AG09309 (cell line): ENCODE results near the gene LMO4.

ENCODE experiments used
- DNase-seq: peaks from one replicate; pipeline ENCODE4 v3.0.0-alpha.2; 2010; ENCODE audit warnings: low read depth
- H3K4me3 ChIP-seq: 2 replicates; pipeline ENCODE4 v1.5.1; 2011; ENCODE audit warnings: mild to moderate bottlenecking, low read depth, low read length, moderate library complexity; ENCODE audit not compliant: control insufficient read depth
- TF ChIP-seq, protein P1 (sequence below): IDR thresholded peaks from 2 replicates; pipeline ENCODE4 v1.5.1; 2011; ENCODE audit warnings: mild to moderate bottlenecking, low read depth, low read length, inconsistent platforms; ENCODE audit not compliant: insufficient read depth, control insufficient read depth; ENCODE audit errors: missing control alignments

LMO4 gene

DNA sequence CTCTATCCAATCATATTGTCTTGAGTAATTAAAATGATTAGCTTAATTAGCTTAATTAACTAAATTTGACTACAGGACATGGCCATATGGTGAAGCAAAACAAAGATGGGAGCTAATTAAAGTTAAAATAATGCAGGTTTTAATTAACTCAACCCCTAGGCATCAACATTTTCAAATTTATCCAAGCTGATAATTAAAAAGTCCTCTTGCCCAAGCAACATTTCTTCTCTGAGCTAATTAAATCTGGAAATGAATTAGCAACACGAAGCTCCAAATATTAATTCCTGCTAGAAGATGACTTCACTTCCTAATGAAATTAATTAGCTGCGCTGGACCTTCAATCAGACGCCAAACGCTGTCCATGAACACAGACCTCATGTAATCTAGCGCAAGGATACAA lies 27.9 kb downstream of the LMO4 start:
- TF ChIP-seq, protein P1, sequence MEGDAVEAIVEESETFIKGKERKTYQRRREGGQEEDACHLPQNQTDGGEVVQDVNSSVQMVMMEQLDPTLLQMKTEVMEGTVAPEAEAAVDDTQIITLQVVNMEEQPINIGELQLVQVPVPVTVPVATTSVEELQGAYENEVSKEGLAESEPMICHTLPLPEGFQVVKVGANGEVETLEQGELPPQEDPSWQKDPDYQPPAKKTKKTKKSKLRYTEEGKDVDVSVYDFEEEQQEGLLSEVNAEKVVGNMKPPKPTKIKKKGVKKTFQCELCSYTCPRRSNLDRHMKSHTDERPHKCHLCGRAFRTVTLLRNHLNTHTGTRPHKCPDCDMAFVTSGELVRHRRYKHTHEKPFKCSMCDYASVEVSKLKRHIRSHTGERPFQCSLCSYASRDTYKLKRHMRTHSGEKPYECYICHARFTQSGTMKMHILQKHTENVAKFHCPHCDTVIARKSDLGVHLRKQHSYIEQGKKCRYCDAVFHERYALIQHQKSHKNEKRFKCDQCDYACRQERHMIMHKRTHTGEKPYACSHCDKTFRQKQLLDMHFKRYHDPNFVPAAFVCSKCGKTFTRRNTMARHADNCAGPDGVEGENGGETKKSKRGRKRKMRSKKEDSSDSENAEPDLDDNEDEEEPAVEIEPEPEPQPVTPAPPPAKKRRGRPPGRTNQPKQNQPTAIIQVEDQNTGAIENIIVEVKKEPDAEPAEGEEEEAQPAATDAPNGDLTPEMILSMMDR = no peak
- no peak overlapping the region for H3K4me3 ChIP-seq
- DNase-seq = no peak

DNA sequence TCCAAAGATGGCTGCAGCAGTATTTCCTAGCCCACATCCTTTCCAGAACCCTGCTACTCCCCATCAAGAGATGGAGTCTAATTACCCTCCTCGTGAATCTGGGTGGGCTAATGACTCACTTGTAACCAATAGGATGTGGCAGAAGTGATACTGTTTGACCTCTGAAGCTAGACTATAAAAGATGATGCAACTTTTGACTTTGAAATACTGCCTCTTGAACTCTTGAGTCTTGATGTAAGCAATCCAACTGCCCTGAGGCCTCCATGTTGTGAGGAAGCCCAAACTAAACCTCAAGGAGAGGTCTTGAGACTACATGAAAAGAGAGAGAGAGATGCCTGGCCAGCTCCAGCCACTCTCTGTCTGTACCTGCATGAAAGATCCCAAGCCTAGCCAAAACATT lies 29.5 kb downstream of the LMO4 start:
- no peak overlapping the region for H3K4me3 ChIP-seq
- TF ChIP-seq, protein P1 = no peak
- DNase-seq = no peak

DNA sequence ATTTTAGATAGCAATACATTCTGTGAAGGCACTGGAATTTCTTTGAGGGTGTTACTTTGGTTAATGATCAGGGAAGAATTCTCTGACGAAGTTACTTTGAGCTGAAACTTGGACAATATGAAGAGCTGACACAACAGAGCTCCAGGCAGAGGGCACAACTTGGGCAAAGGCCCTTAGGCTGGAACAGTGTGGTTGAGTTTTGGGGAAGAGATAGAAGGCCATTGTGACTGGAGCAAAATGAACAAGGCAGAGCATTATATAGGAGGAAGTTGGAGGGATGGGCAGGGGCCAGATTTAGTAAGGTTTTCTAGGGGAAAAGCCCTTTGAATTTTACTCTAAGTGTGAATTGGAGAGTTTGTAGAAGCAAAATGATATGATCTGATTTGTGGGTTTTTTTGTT lies 30.9 kb downstream of the LMO4 start:
- no peak overlapping the region for H3K4me3 ChIP-seq
- TF ChIP-seq, protein P1 = no peak
- no peak for DNase-seq

DNA sequence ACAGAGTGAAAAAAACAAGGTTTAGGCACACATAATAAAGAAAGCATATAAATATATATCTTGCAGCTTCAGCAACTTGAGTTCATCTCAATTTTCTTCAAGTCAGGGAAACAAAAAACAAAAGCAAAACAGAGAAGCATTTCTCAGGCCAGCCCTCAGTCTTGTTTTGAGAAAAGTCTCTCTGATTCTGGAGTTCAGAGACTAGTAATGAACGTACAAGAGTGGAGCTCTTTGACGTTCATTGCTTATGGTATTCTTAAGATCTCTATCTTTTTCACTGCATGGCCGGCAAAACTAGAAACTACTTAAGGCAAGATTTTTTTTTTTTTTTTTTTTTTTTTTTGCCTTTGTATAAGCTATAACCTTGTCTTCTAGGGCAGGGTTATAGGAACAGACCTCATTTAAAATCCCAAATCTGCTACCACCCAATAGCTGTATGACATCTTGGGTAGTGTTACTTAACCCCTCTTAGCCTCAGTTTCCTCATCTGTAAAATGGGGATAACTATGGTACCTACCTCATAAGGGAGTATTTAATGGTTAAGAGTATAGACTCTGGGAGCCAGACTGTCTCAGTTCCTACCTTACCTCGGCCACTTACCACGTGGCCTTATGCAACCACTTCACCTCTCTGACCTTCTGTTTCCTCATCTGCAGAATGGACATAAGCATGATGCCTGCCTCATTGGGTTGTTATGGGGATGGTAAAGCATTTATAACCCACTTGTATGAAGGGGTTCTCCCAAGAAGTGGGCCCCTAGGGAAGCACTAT lies 33.6 kb downstream of the LMO4 start:
- TF ChIP-seq, protein P1 = no peak
- no peak for DNase-seq
- no peak overlapping the region for H3K4me3 ChIP-seq

DNA sequence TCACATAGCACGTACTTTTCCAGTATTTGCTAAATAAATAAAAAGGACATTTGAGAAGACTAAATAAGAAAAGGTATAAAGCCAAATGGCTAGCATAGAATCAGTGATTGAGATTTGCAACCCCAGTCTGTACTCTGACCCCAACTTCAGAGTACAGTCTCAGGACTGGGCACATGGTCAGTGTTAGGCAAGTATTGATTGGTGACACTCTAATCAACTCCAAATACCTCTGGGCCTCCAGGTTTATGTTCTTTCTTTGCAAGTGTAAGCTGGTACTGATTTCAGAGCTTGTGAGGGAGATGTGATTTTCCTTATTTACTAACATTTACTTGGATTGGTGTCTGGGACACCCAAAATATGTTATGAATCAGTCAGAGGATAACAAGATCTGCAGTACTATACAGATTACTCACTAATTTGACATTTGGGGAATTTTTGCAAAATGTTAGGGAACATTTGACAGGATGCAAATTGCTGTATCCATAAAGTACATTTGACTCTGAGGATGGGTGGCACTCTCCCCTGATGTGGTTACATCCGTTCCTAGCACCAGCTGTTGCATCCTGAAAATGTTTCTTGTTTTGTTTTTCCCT lies 34.2 kb downstream of the LMO4 start:
- TF ChIP-seq, protein P1 = no peak
- no peak for DNase-seq
- H3K4me3 ChIP-seq = no peak overlapping the region

DNA sequence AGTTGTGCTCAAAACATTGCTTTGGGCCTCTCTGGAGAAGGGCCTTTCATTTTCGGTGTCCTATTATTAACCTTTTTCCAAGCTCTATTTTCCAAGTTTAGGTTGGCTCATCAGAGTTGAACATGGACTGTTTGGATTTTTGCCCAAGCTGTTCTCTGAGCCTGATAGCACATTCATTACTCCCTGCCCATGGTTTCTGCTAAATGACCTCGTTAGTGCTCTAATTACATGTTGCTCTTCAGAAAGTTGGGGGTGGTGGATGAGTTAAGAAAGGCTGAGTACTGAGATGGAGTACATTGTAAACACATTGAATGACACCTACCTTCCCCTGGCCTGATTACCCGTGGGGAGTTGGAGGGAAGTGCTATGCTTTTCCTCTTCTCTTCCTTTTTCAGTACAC lies 38.9 kb downstream of the LMO4 start:
- TF ChIP-seq, protein P1 = no peak
- no peak for DNase-seq
- H3K4me3 ChIP-seq = no peak overlapping the region
